Progenitor cell of endocrine pancreas (in vitro differentiated cells): ENCODE data around the gene CLPTM1L. TPM values are rescaled to one million over a fixed set of nuclear protein-coding genes. Genes with fewer than 3 reads are reported as not detected.

Source experiments
- DNase-seq: peaks from one replicate; pipeline ENCODE4 v3.0.0; 2021; ENCODE audit warnings: low spot score; ENCODE audit not compliant: unreplicated experiment
- H3K27ac Mint-ChIP-seq: 2 replicates; pipeline ENCODE4 v1.8.0; 2021; ENCODE audit warnings: mild to moderate bottlenecking, moderate library complexity, mixed read lengths
- H3K27me3 Mint-ChIP-seq: 2 replicates; pipeline ENCODE4 v1.8.0; 2021; ENCODE audit warnings: mixed read lengths
- H3K36me3 Mint-ChIP-seq: 2 replicates; pipeline ENCODE4 v1.8.0; 2022; ENCODE audit warnings: mixed read lengths; ENCODE audit not compliant: insufficient read depth
- H3K4me1 Mint-ChIP-seq: 2 replicates; pipeline ENCODE4 v1.8.0; 2021; ENCODE audit warnings: low read depth, mixed read lengths
- H3K4me3 Mint-ChIP-seq: 2 replicates; pipeline ENCODE4 v1.8.0; 2021; ENCODE audit warnings: low read depth, mild to moderate bottlenecking, moderate library complexity, mixed read lengths
- H3K9me3 Mint-ChIP-seq: 2 replicates; pipeline ENCODE4 v1.8.0; 2021; ENCODE audit warnings: low read depth, mixed read lengths
- total RNA-seq: library from RNA; stranded (reverse); gene quantifications from 2 replicates; pipeline ENCODE4 v1.2.1, GENCODE V29; 2021
- TF ChIP-seq, protein P1 (sequence below): fragments of 200-600 bp; sonication (generic); IDR thresholded peaks from one replicate; pipeline ENCODE4 v1.5.0; 2021; ENCODE audit warnings: antibody characterized with exemption, mild to moderate bottlenecking; ENCODE audit not compliant: unreplicated experiment

CLPTM1L gene
- total RNA-seq, 1 donor from 2014 or later, result 95.4 TPM

DNA sequence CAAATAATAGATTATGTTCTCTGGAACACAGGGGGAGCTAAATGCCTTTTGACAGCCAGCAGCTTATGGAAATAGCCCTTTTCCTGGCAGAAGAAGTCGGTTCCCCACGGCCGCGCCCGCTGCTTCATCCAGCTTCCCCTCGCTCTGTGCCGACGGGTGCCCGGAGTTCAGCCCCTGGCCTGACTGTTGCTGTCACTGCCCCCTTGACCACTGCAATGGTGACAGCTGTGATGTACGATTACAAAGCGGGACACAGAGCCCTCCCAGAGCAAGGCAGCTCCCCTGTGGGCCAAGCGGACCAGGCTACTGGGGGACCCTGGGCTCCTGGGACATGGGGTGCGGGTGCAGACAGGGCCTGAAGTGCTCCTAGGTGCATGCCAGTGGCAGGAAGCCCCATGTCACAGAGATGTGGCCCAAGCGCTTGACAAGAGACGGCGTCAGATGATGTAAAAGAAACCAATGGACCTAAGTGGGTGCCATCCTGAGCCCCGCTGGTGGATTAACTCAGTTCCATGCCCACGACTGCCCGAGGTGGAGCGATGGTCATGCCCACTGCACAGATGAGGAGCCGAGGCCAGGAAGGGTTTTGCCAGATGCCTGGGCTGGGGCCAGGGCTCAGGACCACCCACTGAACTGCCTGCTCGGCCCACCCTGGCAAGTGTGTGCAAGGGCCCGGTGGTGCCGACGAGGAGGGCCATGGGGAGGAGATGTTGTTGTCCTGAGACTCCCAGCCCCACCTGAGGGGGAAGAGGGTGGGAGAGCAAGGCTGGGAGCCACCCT, 13.2 kb upstream of the CLPTM1L start:
- no peak for DNase-seq
- no peak overlapping the region for H3K27ac Mint-ChIP-seq
- no peaks in the 10 kb centered on the region for H3K9me3 Mint-ChIP-seq
- H3K4me3 Mint-ChIP-seq, result no peak overlapping the region
- TF ChIP-seq, protein P1, sequence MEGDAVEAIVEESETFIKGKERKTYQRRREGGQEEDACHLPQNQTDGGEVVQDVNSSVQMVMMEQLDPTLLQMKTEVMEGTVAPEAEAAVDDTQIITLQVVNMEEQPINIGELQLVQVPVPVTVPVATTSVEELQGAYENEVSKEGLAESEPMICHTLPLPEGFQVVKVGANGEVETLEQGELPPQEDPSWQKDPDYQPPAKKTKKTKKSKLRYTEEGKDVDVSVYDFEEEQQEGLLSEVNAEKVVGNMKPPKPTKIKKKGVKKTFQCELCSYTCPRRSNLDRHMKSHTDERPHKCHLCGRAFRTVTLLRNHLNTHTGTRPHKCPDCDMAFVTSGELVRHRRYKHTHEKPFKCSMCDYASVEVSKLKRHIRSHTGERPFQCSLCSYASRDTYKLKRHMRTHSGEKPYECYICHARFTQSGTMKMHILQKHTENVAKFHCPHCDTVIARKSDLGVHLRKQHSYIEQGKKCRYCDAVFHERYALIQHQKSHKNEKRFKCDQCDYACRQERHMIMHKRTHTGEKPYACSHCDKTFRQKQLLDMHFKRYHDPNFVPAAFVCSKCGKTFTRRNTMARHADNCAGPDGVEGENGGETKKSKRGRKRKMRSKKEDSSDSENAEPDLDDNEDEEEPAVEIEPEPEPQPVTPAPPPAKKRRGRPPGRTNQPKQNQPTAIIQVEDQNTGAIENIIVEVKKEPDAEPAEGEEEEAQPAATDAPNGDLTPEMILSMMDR, result no peak
- peaks cover 25% of the 10 kb centered on the region for H3K27me3 Mint-ChIP-seq
- no peaks in the 10 kb centered on the region for H3K36me3 Mint-ChIP-seq
- peaks cover 2% of the 10 kb centered on the region for H3K4me1 Mint-ChIP-seq

GRCh38 chr5:1356873-1357787, 12.2 kb upstream of the CLPTM1L start:
- Mint-ChIP-seq H3K9me3 (no peaks in the 10 kb centered on the region), H3K36me3 (no peaks in the 10 kb centered on the region), H3K4me1 (peaks cover 2% of the 10 kb centered on the region), H3K27me3 (peaks cover 25% of the 10 kb centered on the region), H3K27ac (no peak overlapping the region), H3K4me3 (no peak overlapping the region)
- no peak for DNase-seq
- TF ChIP-seq, protein P1, result no peak

DNA sequence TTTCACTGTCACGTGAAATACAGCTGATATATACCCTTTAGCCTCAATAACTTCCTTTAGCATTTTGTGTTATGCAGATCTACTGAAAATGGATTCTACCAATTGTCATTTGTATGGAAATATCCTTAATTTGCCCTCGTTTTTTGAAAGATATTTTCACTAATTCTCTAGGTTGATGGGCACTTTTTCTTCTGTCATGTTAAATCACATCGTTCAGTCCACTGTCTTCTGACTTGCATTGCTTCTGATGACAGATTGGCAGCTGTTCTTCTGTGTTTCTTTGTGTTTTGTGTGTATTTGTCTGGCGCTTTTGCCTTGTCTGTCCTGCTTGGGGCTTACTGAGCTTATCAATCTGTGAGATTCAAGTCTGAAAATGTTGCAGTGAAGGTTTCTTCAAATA, 9.7 kb upstream of the CLPTM1L start:
- TF ChIP-seq, protein P1, result no peak
- H3K9me3 Mint-ChIP-seq, result no peaks in the 10 kb centered on the region
- H3K36me3 Mint-ChIP-seq, result no peaks in the 10 kb centered on the region
- H3K4me3 Mint-ChIP-seq, result no peak overlapping the region
- H3K4me1 Mint-ChIP-seq, result peaks cover 2% of the 10 kb centered on the region
- no peak for DNase-seq
- peaks cover 30% of the 10 kb centered on the region for H3K27me3 Mint-ChIP-seq
- H3K27ac Mint-ChIP-seq, result no peak overlapping the region

DNA sequence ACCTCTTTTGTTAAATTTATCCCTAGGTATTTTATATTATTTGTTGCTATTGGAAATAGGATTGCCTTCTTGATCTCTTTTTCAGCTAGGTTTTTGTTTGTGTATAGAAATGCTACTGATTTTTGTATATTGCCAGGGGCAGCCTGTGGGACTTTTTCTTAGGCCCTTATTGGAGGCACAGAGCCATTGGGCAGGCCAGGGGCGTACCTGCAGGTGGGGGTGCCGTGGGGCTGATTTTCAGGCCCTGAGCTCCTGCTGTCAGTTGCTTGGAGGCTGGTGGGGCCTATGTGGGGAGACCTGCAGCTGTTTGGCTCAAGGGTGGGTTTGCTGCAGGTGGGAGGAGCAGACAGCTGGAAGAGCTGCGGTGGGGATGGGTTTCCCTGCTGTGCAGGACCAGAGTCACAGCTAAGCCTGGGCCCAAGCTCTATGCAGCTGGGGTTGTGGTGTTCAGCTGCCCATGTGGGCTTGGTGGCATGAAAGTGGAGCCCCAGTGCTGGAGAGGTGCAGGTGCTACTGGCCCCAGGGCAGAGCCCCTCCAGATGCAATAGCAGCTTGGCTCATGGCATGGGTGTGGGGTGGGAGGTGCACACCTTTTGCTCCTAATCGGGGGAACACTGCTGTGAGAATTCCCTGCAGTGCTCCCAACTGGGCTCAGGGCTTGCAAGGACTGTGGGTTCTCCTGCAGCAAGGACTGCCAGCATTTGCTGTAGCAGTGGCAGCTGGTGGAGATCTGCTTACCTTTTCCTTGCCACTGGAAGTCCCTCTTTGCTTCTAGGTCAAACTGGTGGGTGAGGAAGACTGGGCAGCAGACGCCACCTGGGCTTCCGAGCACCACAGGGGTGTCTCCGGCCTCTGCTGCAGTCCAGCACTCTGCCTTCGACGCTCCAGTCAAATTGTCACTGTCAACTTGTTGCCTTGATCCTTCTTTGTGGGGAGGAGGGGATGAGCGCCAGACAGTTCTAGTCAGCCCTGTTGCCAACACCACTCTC, 7.6 kb upstream of the CLPTM1L start:
- DNase-seq, result no peak
- Mint-ChIP-seq H3K36me3 (no peaks in the 10 kb centered on the region), H3K27ac (no peak overlapping the region), H3K4me3 (no peak overlapping the region), H3K9me3 (no peaks in the 10 kb centered on the region), H3K4me1 (peaks cover 2% of the 10 kb centered on the region), H3K27me3 (peaks cover 23% of the 10 kb centered on the region)
- TF ChIP-seq, protein P1, result no peak
